Tibial nerve (tissue), 4 donors: ENCODE data around the gene YWHAG. TPM values are rescaled to one million over a fixed set of nuclear protein-coding genes. Genes with fewer than 3 reads are reported as not detected.
"Not testable (repeated sequence)": the region's sequence is repeated elsewhere in the genome, so short reads cannot be mapped to it uniquely, and the experiment has no call there.

ENCODE experiments used
- DNase-seq, 2 donors: peaks; one replicate each; pipeline ENCODE4 v3.0.0-alpha.2; 2019; ENCODE audit warnings: low spot score in 2 of 2
- H3K27ac ChIP-seq, 4 donors: fragments of 200-600 bp; sonication (generic) in 3 of 4; one replicate each; pipeline ENCODE4 v1.5.1; 2017 to 2019; ENCODE audit warnings: mild to moderate bottlenecking in 1 of 4
- H3K27me3 ChIP-seq, 2 donors: fragments of 200-600 bp; sonication (generic) in 1 of 2; one replicate each; pipeline versions ENCODE4 v1.5.1 to v1.6.0; 2017 to 2019
- H3K36me3 ChIP-seq, 3 donors: fragments of 200-600 bp; sonication (generic); one replicate each; pipeline ENCODE4 v1.5.1; 2018 to 2019
- H3K4me1 ChIP-seq, 4 donors: fragments of 200-600 bp; sonication (generic) in 3 of 4; one replicate each; pipeline ENCODE4 v1.5.1; 2017 to 2019
- H3K4me3 ChIP-seq, 4 donors: fragments of 200-600 bp; sonication (generic) in 3 of 4; one replicate each; pipeline ENCODE4 v1.5.1; 2017 to 2019; ENCODE audit warnings: mild to moderate bottlenecking in 1 of 4, moderate library complexity in 1 of 4
- H3K9me3 ChIP-seq, 4 donors: fragments of 200-600 bp; sonication (generic) in 3 of 4; one replicate each; pipeline ENCODE4 v1.5.1; 2017 to 2019
- EP300 ChIP-seq, 2 donors: sonication (generic); formaldehyde crosslinking; IDR thresholded peaks; one replicate each; pipeline ENCODE4 v1.6.1; 2017; ENCODE audit warnings: antibody characterized with exemption in 2 of 2, mild to moderate bottlenecking in 1 of 2
- POLR2A ChIP-seq, 2 donors: fragments of 450-650 bp; IDR thresholded peaks; one replicate each; pipeline ENCODE4 v1.6.1; 2017; ENCODE audit warnings: antibody characterized with exemption in 2 of 2, mild to moderate bottlenecking in 2 of 2, moderate library complexity in 2 of 2
- WGBS, 2 donors: methylation state at CpG; one replicate each; pipeline ENCODE4 v1.1.5; 2018; 5-methylcytosine and 5-hydroxymethylcytosine counted together
- total RNA-seq, 4 donors: library from RNA; depleted of rRNA; stranded (reverse); fragments of >200 nt; gene quantifications; one replicate each; pipeline ENCODE4 v1.1.0, GENCODE V29; 2016
- TF ChIP-seq, protein P1 (sequence below), 5 experiments: fragments of 200-600 bp in 3 of 5; fragments of 450-650 bp in 2 of 5; sonication (generic) in 3 of 5; IDR thresholded peaks; one replicate each; pipeline ENCODE4 v1.5.1; 2016 to 2019; ENCODE audit warnings: antibody characterized with exemption in 5 of 5, mild to moderate bottlenecking in 3 of 5, moderate library complexity in 2 of 5

YWHAG gene
- total RNA-seq, 4 donors from 2014 or later, result 54.9 to 96.6 (median 81.7) TPM

DNA sequence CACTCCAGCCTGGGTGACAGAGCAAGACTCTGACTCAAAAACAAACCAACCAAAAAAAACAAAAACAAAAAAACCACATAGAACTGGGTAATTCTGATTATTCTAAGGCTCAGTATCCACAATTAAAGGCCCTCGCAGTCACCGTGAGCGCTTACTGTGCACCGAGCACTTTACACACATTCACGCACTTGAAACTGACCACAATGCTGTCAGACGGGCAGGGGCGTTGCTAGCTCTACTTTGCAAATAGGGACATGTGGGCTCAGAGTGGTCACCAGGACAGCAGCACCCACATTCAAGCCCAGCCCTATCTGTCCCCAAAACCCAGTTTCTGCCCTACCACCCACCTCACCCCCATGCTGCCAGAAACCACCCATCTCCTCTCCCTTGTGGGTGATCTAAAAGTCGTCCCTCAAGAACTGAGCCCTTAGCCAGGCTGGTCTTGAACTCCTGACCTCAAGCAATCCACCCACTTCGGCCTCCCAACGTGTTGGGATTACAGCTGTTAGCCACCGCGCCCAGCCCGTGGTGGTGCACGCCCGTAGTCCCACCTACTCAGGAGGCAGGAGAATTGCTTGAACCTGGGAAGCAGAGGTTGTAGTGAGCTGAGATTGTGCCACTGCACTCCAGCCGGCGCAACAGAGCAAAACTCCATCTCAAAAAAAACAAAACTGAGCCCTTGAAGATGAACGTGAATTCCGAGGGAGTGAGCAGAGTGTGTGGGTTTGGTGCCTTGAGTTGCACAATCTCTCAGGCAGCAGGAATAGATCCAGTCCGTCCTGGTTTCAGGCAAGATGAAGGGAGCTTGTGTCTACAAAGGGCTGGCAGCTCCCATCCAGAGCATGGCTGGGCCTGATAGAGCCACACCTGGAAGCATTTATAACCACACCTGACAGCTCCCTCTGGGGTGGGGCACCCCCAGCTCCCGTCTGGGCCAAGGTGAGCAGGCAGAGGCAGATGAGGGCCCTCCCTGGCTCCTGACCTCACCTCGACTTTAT, 61.7 kb downstream of the YWHAG start:
- peak in 1 of 2 donors; percentile 78 for TF ChIP-seq EP300 (IDR thresholded peaks at IDR 0.05)
- TF ChIP-seq, protein P1, sequence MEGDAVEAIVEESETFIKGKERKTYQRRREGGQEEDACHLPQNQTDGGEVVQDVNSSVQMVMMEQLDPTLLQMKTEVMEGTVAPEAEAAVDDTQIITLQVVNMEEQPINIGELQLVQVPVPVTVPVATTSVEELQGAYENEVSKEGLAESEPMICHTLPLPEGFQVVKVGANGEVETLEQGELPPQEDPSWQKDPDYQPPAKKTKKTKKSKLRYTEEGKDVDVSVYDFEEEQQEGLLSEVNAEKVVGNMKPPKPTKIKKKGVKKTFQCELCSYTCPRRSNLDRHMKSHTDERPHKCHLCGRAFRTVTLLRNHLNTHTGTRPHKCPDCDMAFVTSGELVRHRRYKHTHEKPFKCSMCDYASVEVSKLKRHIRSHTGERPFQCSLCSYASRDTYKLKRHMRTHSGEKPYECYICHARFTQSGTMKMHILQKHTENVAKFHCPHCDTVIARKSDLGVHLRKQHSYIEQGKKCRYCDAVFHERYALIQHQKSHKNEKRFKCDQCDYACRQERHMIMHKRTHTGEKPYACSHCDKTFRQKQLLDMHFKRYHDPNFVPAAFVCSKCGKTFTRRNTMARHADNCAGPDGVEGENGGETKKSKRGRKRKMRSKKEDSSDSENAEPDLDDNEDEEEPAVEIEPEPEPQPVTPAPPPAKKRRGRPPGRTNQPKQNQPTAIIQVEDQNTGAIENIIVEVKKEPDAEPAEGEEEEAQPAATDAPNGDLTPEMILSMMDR (IDR thresholded peaks at IDR 0.05), result no peak
- peak in 1 of 2 donors; percentile 15 for TF ChIP-seq POLR2A (IDR thresholded peaks at IDR 0.05)
- no peaks in the 10 kb centered on the region for H3K27me3 ChIP-seq
- H3K36me3 ChIP-seq, result no peaks in the 10 kb centered on the region
- no peak overlapping the region for H3K4me3 ChIP-seq
- 44 to 45% methylated on average over 21 to 22 of the region's 22 CpGs for WGBS, 2 donors
- H3K9me3 ChIP-seq, result no peaks in the 10 kb centered on the region
- H3K4me1 ChIP-seq, result peaks cover 0 to 62% (median 39%) of the 10 kb centered on the region in 4 donors
- H3K27ac ChIP-seq, result peak overlapping the region; percentile 67 to 98 (median 86)
- peak; percentile 44 to 76 for DNase-seq

DNA sequence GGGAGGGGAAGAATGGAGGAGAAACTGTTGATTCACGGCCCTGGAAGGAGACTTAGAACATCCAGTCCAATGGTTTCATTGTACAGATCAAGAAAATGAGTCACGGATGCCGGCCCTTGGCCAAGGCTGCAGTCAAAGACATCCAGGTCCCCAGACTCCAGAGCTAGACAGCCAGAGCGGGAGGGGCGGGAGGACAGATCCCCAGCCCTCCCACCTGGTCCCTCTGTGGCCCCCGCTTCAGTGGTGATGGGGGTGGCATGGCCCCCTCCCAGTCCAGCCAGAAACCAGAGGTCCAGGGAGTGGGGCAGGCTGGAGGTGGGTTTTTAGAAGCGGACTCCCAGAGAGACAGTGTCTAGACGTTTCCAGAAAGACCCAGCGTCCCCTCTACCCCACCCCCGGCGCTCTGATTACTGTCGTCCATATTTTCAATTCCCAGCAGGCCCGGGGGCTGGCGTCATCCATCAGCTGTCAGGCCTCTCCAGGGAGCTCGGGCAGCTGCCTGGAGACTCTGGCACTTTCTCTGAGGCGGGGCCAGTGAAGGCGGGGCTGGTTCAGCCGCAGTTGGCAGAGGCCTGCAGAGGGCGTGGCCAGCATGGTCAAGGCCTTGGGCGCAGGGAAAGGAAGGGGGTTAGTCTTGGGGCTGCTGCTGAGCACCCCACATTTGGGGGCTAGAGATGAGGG, 64.3 kb downstream of the YWHAG start:
- Histone ChIP-seq H3K27me3 (no peaks in the 10 kb centered on the region), H3K4me1 (peaks cover 0 to 71% (median 46%) of the 10 kb centered on the region in 4 donors), H3K4me3 (peak overlapping the region; percentile 2 to 43 (median 29)), H3K36me3 (no peaks in the 10 kb centered on the region), H3K9me3 (no peaks in the 10 kb centered on the region), H3K27ac (peak overlapping the region; percentile 96 to 100 (median 97))
- 4 to 8% methylated on average over 18 to 20 of the region's 20 CpGs for WGBS, 2 donors
- DNase-seq, result peak; percentile 96 to 97
- TF ChIP-seq, protein P1 (IDR thresholded peaks at IDR 0.05), result peak in 1 of 5 experiments; percentile 32
- TF ChIP-seq POLR2A (IDR thresholded peaks at IDR 0.05) (peak; percentile 48 to 88), EP300 (IDR thresholded peaks at IDR 0.05) (peak; percentile 96 to 99)

DNA sequence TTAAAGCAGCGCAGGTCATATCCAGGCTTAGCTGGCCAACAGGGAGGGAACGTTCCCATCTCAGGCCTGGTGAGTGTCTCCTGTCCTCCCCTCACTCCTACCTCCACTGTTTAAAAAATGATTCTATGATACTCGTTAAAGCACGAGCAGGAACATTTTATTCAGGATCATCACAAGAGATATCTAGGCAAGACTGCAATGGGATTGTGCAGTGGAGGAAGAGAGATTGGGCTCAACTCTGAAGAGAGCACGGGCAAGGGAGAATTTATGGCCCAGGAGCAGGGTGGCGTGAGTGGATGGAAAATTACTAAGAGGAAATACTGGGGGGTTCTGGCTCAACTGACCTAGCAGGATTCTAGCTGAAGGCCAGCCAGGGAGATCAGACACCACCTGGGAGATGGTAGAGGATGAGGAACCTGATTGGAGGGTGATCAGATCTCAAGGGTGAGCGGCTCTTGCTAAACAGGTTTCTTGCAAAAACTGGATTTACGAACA, 65.3 kb downstream of the YWHAG start:
- Histone ChIP-seq H3K4me1 (peaks cover 0 to 71% (median 46%) of the 10 kb centered on the region in 4 donors), H3K9me3 (no peaks in the 10 kb centered on the region), H3K27ac (peak overlapping the region; percentile 96 to 100 (median 97)), H3K4me3 (no peak overlapping the region), H3K36me3 (no peaks in the 10 kb centered on the region), H3K27me3 (no peaks in the 10 kb centered on the region)
- DNase-seq, result no peak
- TF ChIP-seq POLR2A (IDR thresholded peaks at IDR 0.05) (no peak), EP300 (IDR thresholded peaks at IDR 0.05) (no peak)
- TF ChIP-seq, protein P1 (IDR thresholded peaks at IDR 0.05), result no peak
- 83 to 84% methylated on average over 8 of the region's 8 CpGs for WGBS, 2 donors

DNA sequence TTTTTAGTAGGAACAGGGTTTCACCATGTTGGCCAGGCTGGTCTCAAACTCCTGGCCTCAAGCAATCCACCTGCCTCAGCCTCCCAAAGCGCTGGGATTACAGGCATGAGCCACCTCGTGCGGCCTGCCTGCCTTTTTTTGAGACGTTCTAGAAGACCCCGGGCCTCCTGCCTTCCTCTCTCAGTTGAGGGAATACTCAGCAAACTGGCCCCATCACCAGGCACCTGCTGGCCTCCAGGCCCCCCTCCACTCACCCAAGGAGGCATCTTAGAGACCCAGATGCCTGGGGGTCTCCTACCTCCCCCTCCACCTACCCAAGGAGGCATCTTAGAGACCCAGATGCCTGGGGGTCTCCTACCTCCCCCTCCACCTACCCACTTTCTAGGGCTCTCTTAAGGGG, 65.9 kb downstream of the YWHAG start:
- H3K4me1 ChIP-seq, result peaks cover 0 to 71% (median 46%) of the 10 kb centered on the region in 4 donors
- H3K4me3 ChIP-seq, H3K27me3 ChIP-seq, H3K9me3 ChIP-seq, DNase-seq, H3K36me3 ChIP-seq: not testable (repeated sequence)
- 80 to 88% methylated on average over 5 of the region's 5 CpGs for WGBS, 2 donors
- H3K27ac ChIP-seq, result peak overlapping the region; percentile 96 to 100 (median 97)

DNA sequence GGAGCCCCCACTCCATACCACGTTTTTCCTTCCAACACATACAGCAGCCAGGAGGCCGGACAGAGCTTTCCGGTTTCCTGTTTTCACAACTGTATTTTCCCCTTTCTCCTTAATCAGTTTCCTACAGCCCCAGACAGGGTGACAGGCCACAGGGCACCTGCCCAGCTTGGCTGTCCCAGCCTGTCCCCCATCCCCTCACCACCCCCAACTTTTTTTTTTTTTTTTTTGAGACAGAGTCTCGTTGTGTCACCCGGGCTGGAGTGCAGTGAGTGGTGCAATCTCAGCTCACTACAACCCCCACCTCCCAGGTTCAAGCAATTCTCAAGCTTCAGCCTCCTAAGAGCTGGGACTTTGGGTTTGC, 66.6 kb downstream of the YWHAG start:
- Histone ChIP-seq H3K4me3 (peak overlapping the region; percentile 18 to 41 (median 23)), H3K4me1 (peaks cover 0 to 64% (median 41%) of the 10 kb centered on the region in 4 donors), H3K27me3 (no peaks in the 10 kb centered on the region), H3K36me3 (no peaks in the 10 kb centered on the region), H3K9me3 (no peaks in the 10 kb centered on the region), H3K27ac (peak overlapping the region; percentile 96 to 100 (median 97))
- no peak for DNase-seq
- TF ChIP-seq, protein P1 (IDR thresholded peaks at IDR 0.05), result no peak
- TF ChIP-seq POLR2A (IDR thresholded peaks at IDR 0.05) (no peak), EP300 (IDR thresholded peaks at IDR 0.05) (no peak)
- WGBS, 2 donors, result 4 to 5% methylated on average over 5 of the region's 5 CpGs
